GM13977 (cell line): ENCODE measurements around the gene FLT3.

ENCODE experiments used
- DNase-seq: peaks from one replicate; pipeline ENCODE4 v3.0.0; 2012; ENCODE audit warnings: low spot score
- in situ Hi-C: fragments of 300-500 bp; cut with MboI; formaldehyde crosslinking; loops from one replicate; pipeline ENCODE4 v1.12.0; 2022; ENCODE audit warnings: low sequenced_read_pairs, low pct_unique_long_range_greater_than_20kb, mixed read lengths, inconsistent platforms; ENCODE audit not compliant: unreplicated experiment
- TF ChIP-seq, protein P1 (sequence below): IDR thresholded peaks from 2 replicates; pipeline ENCODE4 v1.5.1; 2012; ENCODE audit warnings: mild to moderate bottlenecking, control low read depth; ENCODE audit not compliant: insufficient read depth; ENCODE audit errors: extremely low read depth, missing control alignments

FLT3 gene

GRCh38 chr13:28047757-28048388 is 52.5 kb downstream of the FLT3 start:
- TF ChIP-seq, protein P1, sequence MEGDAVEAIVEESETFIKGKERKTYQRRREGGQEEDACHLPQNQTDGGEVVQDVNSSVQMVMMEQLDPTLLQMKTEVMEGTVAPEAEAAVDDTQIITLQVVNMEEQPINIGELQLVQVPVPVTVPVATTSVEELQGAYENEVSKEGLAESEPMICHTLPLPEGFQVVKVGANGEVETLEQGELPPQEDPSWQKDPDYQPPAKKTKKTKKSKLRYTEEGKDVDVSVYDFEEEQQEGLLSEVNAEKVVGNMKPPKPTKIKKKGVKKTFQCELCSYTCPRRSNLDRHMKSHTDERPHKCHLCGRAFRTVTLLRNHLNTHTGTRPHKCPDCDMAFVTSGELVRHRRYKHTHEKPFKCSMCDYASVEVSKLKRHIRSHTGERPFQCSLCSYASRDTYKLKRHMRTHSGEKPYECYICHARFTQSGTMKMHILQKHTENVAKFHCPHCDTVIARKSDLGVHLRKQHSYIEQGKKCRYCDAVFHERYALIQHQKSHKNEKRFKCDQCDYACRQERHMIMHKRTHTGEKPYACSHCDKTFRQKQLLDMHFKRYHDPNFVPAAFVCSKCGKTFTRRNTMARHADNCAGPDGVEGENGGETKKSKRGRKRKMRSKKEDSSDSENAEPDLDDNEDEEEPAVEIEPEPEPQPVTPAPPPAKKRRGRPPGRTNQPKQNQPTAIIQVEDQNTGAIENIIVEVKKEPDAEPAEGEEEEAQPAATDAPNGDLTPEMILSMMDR: no peak
- peak; percentile 72 for DNase-seq
- in situ Hi-C loops: loop anchor here (25.0 kb wide), 1 partner anchor 589 kb away; no protein-coding TSS in a partner anchor

DNA sequence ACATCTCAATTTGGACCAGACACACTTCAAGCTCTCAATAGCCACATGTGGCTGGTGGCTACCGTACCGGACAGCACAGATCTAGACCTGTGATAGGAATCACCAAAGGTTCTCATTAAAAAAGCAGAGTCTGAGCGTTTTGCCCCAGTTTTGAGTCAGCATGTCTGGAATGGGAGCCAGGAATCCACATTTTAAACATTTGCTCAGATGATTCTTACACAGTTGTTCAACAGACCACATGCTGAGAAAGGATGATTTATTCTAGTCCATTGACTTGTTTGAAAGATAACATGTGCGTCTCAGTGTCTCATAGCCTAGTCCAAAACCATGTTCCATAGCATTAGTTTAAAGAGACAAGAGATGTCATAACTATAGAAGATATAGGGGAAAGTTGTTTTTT is 53.4 kb downstream of the FLT3 start:
- no peak for DNase-seq
- TF ChIP-seq, protein P1: no peak
- in situ Hi-C loops: loop anchor here (25.0 kb wide), 1 partner anchor 590 kb away; no protein-coding TSS in a partner anchor

- TF ChIP-seq, protein P1: no peak
- in situ Hi-C loops: loop anchor here (25.0 kb wide), 1 partner anchor 591 kb away; no protein-coding TSS in a partner anchor
- no peak for DNase-seq
These were observed 54.5 kb downstream of the FLT3 start for GRCh38 chr13:28045861-28046260.

DNA sequence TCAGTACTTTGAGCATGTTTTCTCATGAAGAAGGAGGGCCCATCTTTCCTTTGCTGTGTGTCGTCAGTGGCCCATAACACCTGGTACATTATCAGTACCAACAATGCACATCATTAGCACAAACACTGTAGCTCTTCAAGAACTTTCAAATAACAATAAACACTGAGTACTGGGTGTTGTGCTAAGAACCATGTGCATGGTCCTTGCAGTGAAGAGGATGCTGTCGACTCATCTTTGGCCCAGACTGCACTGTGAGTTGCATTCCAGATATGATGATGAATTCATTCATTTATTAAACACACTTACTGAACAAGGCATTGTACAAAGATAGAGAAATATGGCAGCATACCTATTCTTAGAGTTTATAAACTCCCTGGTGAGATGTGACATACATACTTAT is 55.8 kb downstream of the FLT3 start:
- DNase-seq: no peak
- in situ Hi-C loops: loop anchor here (25.0 kb wide), 1 partner anchor 593 kb away; no protein-coding TSS in a partner anchor
- TF ChIP-seq, protein P1: no peak

DNA sequence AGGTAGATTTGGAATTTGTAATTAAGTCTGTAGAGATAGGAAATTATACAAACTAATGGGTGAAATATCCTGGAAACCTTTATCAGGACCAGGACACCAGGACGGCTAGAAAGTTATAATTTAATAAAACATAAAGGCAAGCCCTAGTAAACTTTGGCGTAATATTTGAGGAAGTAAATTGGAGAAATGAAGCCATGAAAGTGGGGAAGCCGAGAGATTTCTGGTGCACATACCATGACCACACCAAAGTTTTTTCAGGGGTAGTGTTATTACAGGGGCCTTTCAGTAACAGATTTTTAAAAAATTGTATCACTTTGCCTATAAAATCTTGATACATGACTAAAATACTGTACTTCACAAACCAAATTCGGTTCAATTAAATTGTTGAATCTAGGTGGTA is 57.2 kb downstream of the FLT3 start:
- in situ Hi-C loops: loop anchor here (25.0 kb wide), 1 partner anchor 594 kb away; no protein-coding TSS in a partner anchor
- TF ChIP-seq, protein P1: no peak
- DNase-seq: no peak

DNA sequence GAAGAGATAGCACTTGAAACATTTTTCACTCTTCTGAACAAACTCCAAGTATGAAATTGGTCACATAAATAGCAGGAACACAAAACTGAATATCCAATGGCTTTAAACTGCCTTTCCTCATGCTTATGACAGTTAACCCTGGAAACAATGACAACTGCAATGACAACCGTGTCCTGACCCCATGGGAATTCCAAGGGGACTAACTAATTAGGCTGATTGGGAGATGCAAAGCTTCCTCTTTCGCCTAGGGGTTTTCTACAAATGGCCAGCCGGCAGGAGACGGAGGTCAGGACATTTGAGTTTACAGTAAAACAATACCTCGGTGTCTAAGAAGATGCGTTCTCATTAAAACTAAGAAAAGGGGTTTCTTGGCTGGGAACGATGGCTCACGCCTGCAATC is 58.9 kb downstream of the FLT3 start:
- TF ChIP-seq, protein P1: no peak
- DNase-seq: no peak
- in situ Hi-C loops: loop anchor here (25.0 kb wide), 1 partner anchor 596 kb away; no protein-coding TSS in a partner anchor
